Esophagus squamous epithelium (tissue), 4 donors: ENCODE measurements around the gene GLTP.

Experiments used
- POLR2A ChIP-seq, 4 donors: fragments of 450-650 bp; IDR thresholded peaks; one replicate each; pipeline ENCODE4 v1.6.1; 2017; ENCODE audit warnings: antibody characterized with exemption in 4 of 4, mild to moderate bottlenecking in 4 of 4, moderate library complexity in 3 of 4
- TF ChIP-seq, protein P1 (sequence below), 6 experiments: fragments of 450-650 bp in 4 of 6; fragments of 200-600 bp in 2 of 6; sonication (generic) in 2 of 6; IDR thresholded peaks; one replicate each; pipeline ENCODE4 v1.5.1; 2016 to 2019; ENCODE audit warnings: antibody characterized with exemption in 6 of 6, mild to moderate bottlenecking in 4 of 6, moderate library complexity in 4 of 6

GRCh38 chr12:109876406-109876805 lies 3.9 kb downstream of the GLTP start:
- TF ChIP-seq, protein P1, sequence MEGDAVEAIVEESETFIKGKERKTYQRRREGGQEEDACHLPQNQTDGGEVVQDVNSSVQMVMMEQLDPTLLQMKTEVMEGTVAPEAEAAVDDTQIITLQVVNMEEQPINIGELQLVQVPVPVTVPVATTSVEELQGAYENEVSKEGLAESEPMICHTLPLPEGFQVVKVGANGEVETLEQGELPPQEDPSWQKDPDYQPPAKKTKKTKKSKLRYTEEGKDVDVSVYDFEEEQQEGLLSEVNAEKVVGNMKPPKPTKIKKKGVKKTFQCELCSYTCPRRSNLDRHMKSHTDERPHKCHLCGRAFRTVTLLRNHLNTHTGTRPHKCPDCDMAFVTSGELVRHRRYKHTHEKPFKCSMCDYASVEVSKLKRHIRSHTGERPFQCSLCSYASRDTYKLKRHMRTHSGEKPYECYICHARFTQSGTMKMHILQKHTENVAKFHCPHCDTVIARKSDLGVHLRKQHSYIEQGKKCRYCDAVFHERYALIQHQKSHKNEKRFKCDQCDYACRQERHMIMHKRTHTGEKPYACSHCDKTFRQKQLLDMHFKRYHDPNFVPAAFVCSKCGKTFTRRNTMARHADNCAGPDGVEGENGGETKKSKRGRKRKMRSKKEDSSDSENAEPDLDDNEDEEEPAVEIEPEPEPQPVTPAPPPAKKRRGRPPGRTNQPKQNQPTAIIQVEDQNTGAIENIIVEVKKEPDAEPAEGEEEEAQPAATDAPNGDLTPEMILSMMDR (IDR thresholded peaks at IDR 0.05): no peak
- no peak for TF ChIP-seq POLR2A (IDR thresholded peaks at IDR 0.05)
